ENCODE data around the gene MYL5. TPM values are rescaled to one million over a fixed set of nuclear protein-coding genes. Genes with fewer than 3 reads are reported as not detected.
"Not testable (repeated sequence)": the region's sequence is repeated elsewhere in the genome, so short reads cannot be mapped to it uniquely, and the experiment has no call there.

The MYL5 gene
- total RNA-seq, 3 donors from 2014 or later, result 26.1 to 52.5 (median 50.7) TPM

DNA sequence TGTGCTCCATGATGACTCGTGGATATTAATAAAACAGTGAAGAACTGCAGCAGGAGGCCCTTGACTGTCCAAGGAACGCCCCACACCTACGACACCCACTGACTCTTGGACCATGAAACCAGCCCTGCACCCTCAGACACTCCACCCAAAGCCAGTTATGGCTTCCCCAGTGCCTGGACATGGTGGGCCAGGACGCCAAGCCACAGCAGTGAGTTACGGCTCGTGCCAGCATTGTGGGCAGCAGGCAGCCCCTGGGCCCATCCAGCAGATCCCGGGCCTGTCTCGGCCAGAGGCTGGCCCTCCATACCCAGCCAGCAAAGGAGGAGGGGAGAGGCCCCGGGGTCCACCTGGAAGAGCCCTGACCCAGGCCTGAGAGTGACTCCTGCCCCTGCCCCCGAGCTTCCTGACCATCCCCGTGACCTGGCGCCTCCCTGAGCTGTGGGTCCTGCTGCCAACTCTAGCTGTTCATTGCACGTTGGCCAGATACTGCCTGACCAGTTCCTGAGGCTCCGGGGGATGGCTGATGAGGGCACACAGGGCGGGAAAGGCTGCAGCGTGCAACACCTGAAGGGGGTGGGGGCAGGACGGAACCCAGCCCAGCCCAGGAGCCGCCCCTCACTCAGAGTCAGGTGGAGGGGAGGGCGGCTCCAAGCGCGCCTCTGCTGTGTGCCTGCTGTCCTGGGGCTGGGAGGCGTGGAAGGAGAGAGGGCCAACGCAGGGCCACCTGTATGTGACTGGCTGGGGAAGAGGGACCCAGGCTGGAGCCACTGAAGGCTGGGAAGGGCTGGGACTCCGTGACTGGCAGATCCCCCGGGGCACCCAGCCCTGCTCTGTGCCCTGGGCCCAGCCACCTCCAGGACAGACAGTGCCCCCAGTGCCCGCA lies 13.9 kb downstream of the MYL5 start:
- Histone ChIP-seq H3K4me3 (no peak overlapping the region), H3K36me3 (ENCODE audit: low read depth) (no peaks in the 10 kb centered on the region), H3K4me1 (ENCODE audit: low read depth) (peaks cover 41% of the 10 kb centered on the region), H3K9me3 (no peaks in the 10 kb centered on the region)
- peak; percentile 34 to 68 (median 57) for DNase-seq
- peak; percentile 44 for ATAC-seq
- TF ChIP-seq, protein P1, sequence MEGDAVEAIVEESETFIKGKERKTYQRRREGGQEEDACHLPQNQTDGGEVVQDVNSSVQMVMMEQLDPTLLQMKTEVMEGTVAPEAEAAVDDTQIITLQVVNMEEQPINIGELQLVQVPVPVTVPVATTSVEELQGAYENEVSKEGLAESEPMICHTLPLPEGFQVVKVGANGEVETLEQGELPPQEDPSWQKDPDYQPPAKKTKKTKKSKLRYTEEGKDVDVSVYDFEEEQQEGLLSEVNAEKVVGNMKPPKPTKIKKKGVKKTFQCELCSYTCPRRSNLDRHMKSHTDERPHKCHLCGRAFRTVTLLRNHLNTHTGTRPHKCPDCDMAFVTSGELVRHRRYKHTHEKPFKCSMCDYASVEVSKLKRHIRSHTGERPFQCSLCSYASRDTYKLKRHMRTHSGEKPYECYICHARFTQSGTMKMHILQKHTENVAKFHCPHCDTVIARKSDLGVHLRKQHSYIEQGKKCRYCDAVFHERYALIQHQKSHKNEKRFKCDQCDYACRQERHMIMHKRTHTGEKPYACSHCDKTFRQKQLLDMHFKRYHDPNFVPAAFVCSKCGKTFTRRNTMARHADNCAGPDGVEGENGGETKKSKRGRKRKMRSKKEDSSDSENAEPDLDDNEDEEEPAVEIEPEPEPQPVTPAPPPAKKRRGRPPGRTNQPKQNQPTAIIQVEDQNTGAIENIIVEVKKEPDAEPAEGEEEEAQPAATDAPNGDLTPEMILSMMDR (IDR thresholded peaks at IDR 0.05), result no peak
- intact Hi-C loops (cut with DNase I, micrococcal nuclease), result no loop called here

DNA sequence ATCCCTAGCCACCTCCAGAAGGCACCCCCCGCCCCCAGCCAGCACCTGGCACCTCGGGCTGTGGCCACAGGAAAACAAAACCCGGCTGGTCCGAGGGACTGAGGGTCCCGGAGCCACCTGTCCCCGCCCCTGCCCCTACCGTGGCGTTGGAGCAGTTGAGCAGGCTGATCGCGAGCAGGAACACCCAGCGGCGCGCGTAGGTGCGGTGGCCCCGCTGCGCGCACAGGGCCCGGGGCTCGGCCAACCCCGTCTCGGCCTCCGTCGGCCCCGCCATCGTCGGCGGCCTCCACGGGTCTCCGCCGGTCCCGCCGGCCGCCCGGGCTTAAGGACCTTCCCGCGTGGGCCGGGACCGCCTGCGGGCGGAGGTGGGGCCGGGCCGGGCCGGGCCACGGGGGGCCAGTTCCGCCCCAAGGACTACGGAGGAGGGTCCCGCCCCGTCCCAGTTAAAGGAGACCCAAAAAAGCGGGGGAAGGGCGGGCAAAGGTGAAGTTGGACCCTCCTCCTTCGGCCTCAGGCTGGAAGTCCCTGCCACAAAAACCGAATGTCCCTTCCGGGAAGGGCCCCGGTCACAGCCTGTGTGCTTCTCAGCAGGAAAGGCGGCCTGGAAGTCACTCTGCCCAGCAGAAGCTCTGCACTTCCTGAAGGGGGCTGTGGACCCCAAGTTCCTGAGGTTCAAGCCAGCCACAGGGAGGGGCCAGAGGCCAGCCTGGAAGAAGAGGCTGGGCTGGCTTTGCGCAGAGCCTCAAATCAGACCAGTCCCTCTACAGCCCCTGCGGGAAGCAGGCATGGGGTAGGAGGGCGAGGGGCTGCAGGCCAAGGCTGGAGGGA lies 14.7 kb downstream of the MYL5 start, which contains the start of gene SLC49A3:
TSS of gene SLC49A3 (minus strand) at position 298 of the 828 bp plus-strand sequence. CDS start at position 274, 24 bp downstream.
- DNase-seq (peak; percentile 44 to 63 (median 61)), ATAC-seq (peak; percentile 42)
- TF ChIP-seq, protein P1 (IDR thresholded peaks at IDR 0.05), result no peak
- Histone ChIP-seq H3K36me3 (ENCODE audit: low read depth) (no peaks in the 10 kb centered on the region), H3K4me3 (no peak within 1 kb of the TSS), H3K9me3 (no peaks in the 10 kb centered on the region), H3K4me1 (ENCODE audit: low read depth) (peaks cover 33% of the 10 kb centered on the region)
- intact Hi-C loops (cut with DNase I, micrococcal nuclease), result no loop called here

DNA sequence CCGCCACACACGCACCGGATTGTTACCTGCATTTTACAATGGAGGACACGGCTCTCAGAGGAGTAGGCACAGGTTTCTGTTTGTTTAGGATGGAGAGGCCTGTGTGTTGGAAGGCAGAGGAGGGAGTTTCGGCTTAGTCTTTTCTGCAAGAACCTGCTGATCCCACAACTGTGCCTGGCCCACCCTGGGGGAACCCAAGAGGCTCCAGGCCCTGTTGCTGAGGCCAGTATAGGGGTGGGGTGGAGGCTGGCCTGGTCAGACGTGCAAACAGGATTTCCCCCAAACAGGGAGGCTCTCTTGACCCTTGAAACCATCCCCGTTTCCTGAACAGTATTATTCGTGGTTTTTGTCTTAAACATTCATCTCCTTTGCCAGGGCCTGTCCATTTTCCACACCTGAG lies 15.4 kb downstream of the MYL5 start:
- DNase-seq (no peak), ATAC-seq (no peak)
- TF ChIP-seq, protein P1 (IDR thresholded peaks at IDR 0.05), result no peak
- no peak overlapping the region for H3K4me3 ChIP-seq
- intact Hi-C loops (cut with DNase I, micrococcal nuclease), result no loop called here
- H3K4me1 ChIP-seq (ENCODE audit: low read depth), result peaks cover 32% of the 10 kb centered on the region
- no peaks in the 10 kb centered on the region for H3K36me3 ChIP-seq (ENCODE audit: low read depth)
- H3K9me3 ChIP-seq, result no peaks in the 10 kb centered on the region

DNA sequence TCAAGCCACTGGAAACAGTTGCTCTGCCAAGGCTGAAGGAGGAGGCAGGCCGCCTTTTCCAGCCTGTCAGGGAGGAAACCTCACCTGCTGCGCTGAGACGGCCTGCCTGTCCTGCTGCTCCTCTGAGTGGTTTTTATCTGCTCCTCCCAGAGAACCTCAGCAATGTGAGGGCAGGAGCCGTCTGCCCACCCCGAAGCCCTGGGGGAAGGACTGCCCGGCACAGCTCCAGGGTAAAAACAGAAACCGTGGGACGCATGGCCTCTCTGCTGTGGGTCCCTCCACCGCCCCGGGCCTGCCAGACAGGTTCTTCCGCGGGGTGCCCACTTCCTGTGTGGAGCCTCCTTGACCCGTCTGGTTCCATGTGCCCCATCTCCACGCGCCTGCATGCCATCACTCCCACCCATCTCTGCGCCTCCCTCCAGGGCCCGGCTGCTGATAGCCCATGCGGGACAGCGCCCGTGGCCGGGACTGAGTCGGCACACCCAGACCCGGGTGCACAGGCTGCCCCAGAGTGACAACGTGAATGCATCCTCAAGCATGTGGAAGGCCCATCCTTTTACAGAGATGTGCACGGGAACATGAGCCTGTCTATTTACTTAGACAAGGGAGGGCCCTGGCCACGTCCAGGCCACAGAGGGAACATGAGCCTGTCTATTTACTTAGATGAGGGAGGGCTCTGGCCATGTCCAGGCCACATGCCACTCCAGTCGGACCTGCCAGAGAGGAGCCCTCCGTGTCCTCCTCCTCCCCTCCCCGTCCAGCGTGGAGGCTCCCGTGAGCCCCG lies 18.6 kb downstream of the MYL5 start:
- intact Hi-C loops (cut with DNase I, micrococcal nuclease), result no loop called here
- ATAC-seq (no peak), DNase-seq (no peak)
- Histone ChIP-seq H3K9me3 (no peaks in the 10 kb centered on the region), H3K36me3 (ENCODE audit: low read depth) (no peaks in the 10 kb centered on the region), H3K4me1 (ENCODE audit: low read depth) (peaks cover 15% of the 10 kb centered on the region), H3K4me3 (no peak overlapping the region)
- TF ChIP-seq, protein P1 (IDR thresholded peaks at IDR 0.05), result no peak

DNA sequence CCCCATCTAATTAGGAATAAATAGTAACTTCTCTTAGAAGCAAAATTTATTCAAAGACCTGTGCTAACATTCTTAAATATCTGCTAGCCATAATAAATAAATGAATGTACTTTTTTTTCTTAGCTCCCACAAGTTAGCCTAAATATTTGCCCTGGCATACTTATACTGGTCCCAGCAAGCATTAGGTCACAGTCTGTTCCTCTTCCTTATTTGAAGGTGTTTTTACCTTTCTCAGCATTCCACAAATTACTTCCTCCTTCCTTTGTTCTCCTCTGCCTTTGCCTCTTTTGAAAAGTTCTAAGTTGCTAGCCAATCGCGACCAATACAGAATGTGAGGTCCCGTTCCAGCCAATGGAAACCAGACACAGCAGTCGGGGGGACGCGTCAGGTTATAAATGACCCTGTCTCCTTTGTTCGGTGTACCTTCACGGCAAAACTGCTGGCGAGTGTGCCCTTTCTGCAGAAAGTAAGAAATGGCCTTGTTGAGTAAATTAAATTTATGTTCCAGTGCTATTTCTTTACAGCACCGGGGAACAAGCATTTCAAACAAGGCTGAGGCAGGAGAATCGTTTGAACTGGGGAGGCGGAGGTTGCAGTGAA lies 20.1 kb downstream of the MYL5 start:
- intact Hi-C loops (cut with DNase I, micrococcal nuclease); ATAC-seq; H3K4me1 ChIP-seq (ENCODE audit: low read depth); H3K36me3 ChIP-seq (ENCODE audit: low read depth); DNase-seq; H3K9me3 ChIP-seq; H3K4me3 ChIP-seq: not testable (repeated sequence)
